Colonic mucosa (tissue), 4 donors: ENCODE data around the gene ATP9A. TPM values are rescaled to one million over a fixed set of nuclear protein-coding genes. Genes with fewer than 3 reads are reported as not detected.
"Not testable (repeated sequence)": the region's sequence is repeated elsewhere in the genome, so short reads cannot be mapped to it uniquely, and the experiment has no call there.

Source experiments
- DNase-seq: peaks from one replicate; pipeline ENCODE4 v3.0.0-alpha.2; 2020
- H3K27ac ChIP-seq: fragments of 200-600 bp; one replicate; pipeline ENCODE4 v1.8.0; 2021
- H3K27me3 ChIP-seq: fragments of 200-600 bp; one replicate; pipeline ENCODE4 v1.8.0; 2021
- H3K36me3 ChIP-seq: fragments of 200-600 bp; one replicate; pipeline ENCODE4 v1.8.0; 2021
- H3K4me1 ChIP-seq: fragments of 200-600 bp; one replicate; pipeline ENCODE4 v1.8.0; 2021; ENCODE audit warnings: mild to moderate bottlenecking
- H3K4me3 ChIP-seq: fragments of 200-600 bp; one replicate; pipeline ENCODE4 v1.8.0; 2021
- H3K9ac ChIP-seq, 2 donors: one replicate each; pipeline ENCODE4 v1.7.0; 2013; ENCODE audit warnings: control low read depth in 2 of 2, low read depth in 2 of 2, low read length in 2 of 2
- H3K9me3 ChIP-seq: fragments of 200-600 bp; one replicate; pipeline ENCODE4 v1.8.0; 2021
- intact Hi-C: fragments of 100-400 bp; cut with DNase I; formaldehyde crosslinking; loops from one replicate; pipeline ENCODE4 v1.14.1; 2022
- total RNA-seq, 2 donors: library from RNA; stranded (reverse); fragmentation: NEBNext Ultra II Directional in 1 of 2; extraction: Animal tissue kit (Norgen Biotek cat#: 25700) in 1 of 2; gene quantifications; one replicate each; pipeline ENCODE4 v1.2.1, GENCODE V29; 2021
- TF ChIP-seq, protein P1 (sequence below): fragments of 200-600 bp; IDR thresholded peaks from one replicate; pipeline ENCODE4 v1.8.0; 2022; ENCODE audit warnings: antibody characterized with exemption, mild to moderate bottlenecking
- donor health status: healthy.
- donor health status: DM: no; HTN: no; CAD: no.
- donor health status: DM: no; HTN: no; CAD: no.

The ATP9A gene
- total RNA-seq, 2 donors from 2014 or later: 40.2 to 70.1 TPM

DNA sequence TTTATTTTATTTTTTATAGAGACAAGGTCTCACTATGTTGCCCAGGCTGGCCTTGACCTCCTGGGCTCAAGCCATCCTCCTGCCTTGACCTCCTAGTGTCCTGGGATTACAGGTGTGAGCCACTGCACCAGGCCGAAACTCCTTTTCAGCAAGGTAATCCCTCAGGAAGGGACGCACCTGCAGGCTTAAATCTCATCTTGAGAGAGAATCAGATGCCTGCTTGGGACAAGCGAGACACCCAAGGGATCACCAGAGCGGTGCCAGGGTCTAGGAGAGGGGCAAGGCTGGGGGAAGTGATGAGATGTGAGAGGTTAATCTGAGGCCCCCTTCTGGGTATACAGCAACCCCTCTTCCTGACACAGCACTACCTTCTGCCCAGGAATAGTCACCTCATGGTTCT is 4.0 kb upstream of the ATP9A start:
- Histone ChIP-seq H3K27ac (no peak overlapping the region), H3K4me3 (no peak overlapping the region), H3K4me1 (no peaks in the 10 kb centered on the region), H3K36me3 (no peaks in the 10 kb centered on the region), H3K9ac (no peak overlapping the region), H3K9me3 (no peaks in the 10 kb centered on the region), H3K27me3 (no peaks in the 10 kb centered on the region)
- TF ChIP-seq, protein P1, sequence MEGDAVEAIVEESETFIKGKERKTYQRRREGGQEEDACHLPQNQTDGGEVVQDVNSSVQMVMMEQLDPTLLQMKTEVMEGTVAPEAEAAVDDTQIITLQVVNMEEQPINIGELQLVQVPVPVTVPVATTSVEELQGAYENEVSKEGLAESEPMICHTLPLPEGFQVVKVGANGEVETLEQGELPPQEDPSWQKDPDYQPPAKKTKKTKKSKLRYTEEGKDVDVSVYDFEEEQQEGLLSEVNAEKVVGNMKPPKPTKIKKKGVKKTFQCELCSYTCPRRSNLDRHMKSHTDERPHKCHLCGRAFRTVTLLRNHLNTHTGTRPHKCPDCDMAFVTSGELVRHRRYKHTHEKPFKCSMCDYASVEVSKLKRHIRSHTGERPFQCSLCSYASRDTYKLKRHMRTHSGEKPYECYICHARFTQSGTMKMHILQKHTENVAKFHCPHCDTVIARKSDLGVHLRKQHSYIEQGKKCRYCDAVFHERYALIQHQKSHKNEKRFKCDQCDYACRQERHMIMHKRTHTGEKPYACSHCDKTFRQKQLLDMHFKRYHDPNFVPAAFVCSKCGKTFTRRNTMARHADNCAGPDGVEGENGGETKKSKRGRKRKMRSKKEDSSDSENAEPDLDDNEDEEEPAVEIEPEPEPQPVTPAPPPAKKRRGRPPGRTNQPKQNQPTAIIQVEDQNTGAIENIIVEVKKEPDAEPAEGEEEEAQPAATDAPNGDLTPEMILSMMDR: no peak
- intact Hi-C loops: no loop called here
- DNase-seq: no peak

GRCh38 chr20:51769976-51770615 is 1.9 kb upstream of the ATP9A start:
- H3K9me3 ChIP-seq: no peaks in the 10 kb centered on the region
- no peak overlapping the region for H3K9ac ChIP-seq
- intact Hi-C loops: no loop called here
- TF ChIP-seq, protein P1: no peak
- no peak for DNase-seq
- no peaks in the 10 kb centered on the region for H3K4me1 ChIP-seq
- no peak overlapping the region for H3K27ac ChIP-seq
- H3K4me3 ChIP-seq: no peak overlapping the region
- no peaks in the 10 kb centered on the region for H3K27me3 ChIP-seq
- no peaks in the 10 kb centered on the region for H3K36me3 ChIP-seq

- no peaks in the 10 kb centered on the region for H3K4me1 ChIP-seq
- DNase-seq: no peak
- intact Hi-C loops: no loop called here
- no peak overlapping the region for H3K4me3 ChIP-seq
- TF ChIP-seq, protein P1: no peak
- no peaks in the 10 kb centered on the region for H3K9me3 ChIP-seq
- H3K27ac ChIP-seq: no peak overlapping the region
- H3K27me3 ChIP-seq: no peaks in the 10 kb centered on the region
- H3K9ac ChIP-seq: no peak overlapping the region
- H3K36me3 ChIP-seq: no peaks in the 10 kb centered on the region
These were observed 748 bp upstream of the ATP9A start for GRCh38 chr20:51768759-51769517.

DNA sequence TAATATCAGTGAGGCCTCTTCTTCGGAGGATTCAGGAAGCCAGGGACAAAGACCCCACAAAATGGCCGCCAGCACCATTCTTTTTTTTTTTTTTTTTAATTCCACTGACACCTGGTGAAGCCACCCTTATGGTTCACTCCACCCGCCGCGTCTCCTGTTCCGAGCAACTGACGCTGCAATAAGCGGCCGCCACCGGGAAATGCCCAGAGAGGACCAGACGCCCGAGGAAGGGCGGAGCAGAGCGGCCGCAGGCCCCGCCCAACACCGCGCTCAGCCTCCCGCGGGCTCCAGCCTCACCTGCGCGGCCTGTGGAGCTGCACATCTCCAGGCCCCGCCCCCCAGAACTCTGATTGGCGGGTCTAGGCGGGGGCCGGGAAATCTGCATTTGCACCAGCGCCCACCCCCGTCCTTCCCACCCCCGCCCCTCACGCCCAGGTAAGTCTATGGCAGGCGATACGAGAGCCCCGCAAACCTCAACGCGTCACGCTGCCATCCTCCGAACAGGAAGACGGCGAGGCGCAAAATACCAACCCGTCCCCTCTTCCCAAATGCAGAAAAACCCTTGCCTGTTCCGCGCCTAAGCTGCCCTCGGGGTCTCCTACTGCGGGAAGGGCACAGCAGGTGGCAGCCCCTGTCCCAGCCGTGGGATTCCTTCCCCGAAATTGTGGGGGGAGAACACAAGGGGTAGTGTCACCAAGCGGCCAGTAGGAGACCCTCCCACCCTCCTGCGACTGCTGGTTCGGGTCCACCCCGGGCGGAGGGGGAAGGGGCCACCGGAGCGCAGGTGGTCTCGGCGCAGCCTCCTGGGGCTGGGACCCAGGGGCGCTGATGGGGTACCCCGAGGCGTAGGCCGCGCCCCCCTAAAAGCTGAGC is 960 bp downstream of the ATP9A start:
- Histone ChIP-seq H3K27me3 (no peaks in the 10 kb centered on the region), H3K9ac (peak overlapping the region; percentile 84 to 95), H3K27ac (peak overlapping the region; percentile 87), H3K36me3 (no peaks in the 10 kb centered on the region), H3K9me3 (no peaks in the 10 kb centered on the region), H3K4me3 (peak overlapping the region; percentile 84), H3K4me1 (no peaks in the 10 kb centered on the region)
- peak; percentile 94 for DNase-seq
- intact Hi-C loops: no loop called here
- TF ChIP-seq, protein P1: peak; percentile 17

- H3K27me3 ChIP-seq, H3K27ac ChIP-seq, H3K9ac ChIP-seq, H3K36me3 ChIP-seq, intact Hi-C loops, H3K9me3 ChIP-seq, H3K4me1 ChIP-seq, H3K4me3 ChIP-seq, DNase-seq: not testable (repeated sequence)
These were observed 2.8 kb downstream of the ATP9A start for GRCh38 chr20:51765381-51765780.
